ENCODE data around the gene ACSM6. TPM values are rescaled to one million over a fixed set of nuclear protein-coding genes. Genes with fewer than 3 reads are reported as not detected.
A peak's percentile ranks its signal among the peaks of the same experiment; 100 is the strongest.

The ACSM6 gene
- total RNA-seq, 2 donors from 2014 or later, result 0.52 to 9.6 TPM

GRCh38 chr10:95178797-95179196 lies 15.2 kb upstream of the ACSM6 start:
- Histone ChIP-seq H3K4me1 (peaks cover 36% of the 10 kb centered on the region), H3K9me3 (no peaks in the 10 kb centered on the region), H3K27me3 (no peaks in the 10 kb centered on the region), H3K36me3 (replicated peaks in 1 of 2; ENCODE audit: insufficient read depth in 1 of 2, low read depth in 2 of 2) (no peaks in the 10 kb centered on the region), H3K4me3 (no peak overlapping the region), H3K27ac (peak overlapping the region in 3 of 4 donors; percentile 22 to 99 (median 62))
- ATAC-seq (no peak), DNase-seq (no peak)
- TF ChIP-seq CTCF (IDR thresholded peaks at IDR 0.05), result no peak
- no peak for TF ChIP-seq POLR2A (IDR thresholded peaks at IDR 0.05)
- WGBS, 2 donors, result 15 to 20% methylated on average over 1 of the region's 1 CpG
- intact Hi-C loops (cut with DNase I), result no loop called here

- 4 to 10% methylated on average over 2 of the region's 2 CpGs for WGBS, 2 donors
- Histone ChIP-seq H3K4me1 (peaks cover 36% of the 10 kb centered on the region), H3K9me3 (no peaks in the 10 kb centered on the region), H3K27me3 (no peaks in the 10 kb centered on the region), H3K36me3 (replicated peaks in 1 of 2; ENCODE audit: insufficient read depth in 1 of 2, low read depth in 2 of 2) (no peaks in the 10 kb centered on the region), H3K4me3 (no peak overlapping the region), H3K27ac (peak overlapping the region in 3 of 4 donors; percentile 11 to 99 (median 73))
- intact Hi-C loops (cut with DNase I), result loop anchor here (10.0 kb wide), 1 partner anchor 63 kb away; no protein-coding TSS in a partner anchor
- ATAC-seq (peak; percentile 38), DNase-seq (no peak)
- no peak for TF ChIP-seq POLR2A (IDR thresholded peaks at IDR 0.05)
- TF ChIP-seq CTCF (IDR thresholded peaks at IDR 0.05), result no peak
Measured at GRCh38 chr10:95181726-95182125, 12.3 kb upstream of the ACSM6 start.

- ATAC-seq (peak; percentile 95), DNase-seq (peak; percentile 91 to 96 (median 91))
- peak overlapping the region; percentile 76 to 99 (median 96) for H3K27ac ChIP-seq
- H3K36me3 ChIP-seq (replicated peaks in 1 of 2; ENCODE audit: insufficient read depth in 1 of 2, low read depth in 2 of 2), result no peaks in the 10 kb centered on the region
- peak overlapping the region; percentile 9 to 30 for H3K4me3 ChIP-seq
- no peaks in the 10 kb centered on the region for H3K27me3 ChIP-seq
- peaks cover 24% of the 10 kb centered on the region for H3K4me1 ChIP-seq
- 2 to 7% methylated on average over 34 to 59 of the region's 85 CpGs for WGBS, 2 donors
- no peaks in the 10 kb centered on the region for H3K9me3 ChIP-seq
- intact Hi-C loops (cut with DNase I), result loop anchor here (10.0 kb wide), 1 partner anchor 61 kb away; no protein-coding TSS in a partner anchor
- TF ChIP-seq CTCF (IDR thresholded peaks at IDR 0.05) (peak; percentile 89 to 99 (median 98)), POLR2A (IDR thresholded peaks at IDR 0.05) (peak; percentile 80 to 96 (median 90))
Measured at GRCh38 chr10:95183271-95184230, 10.5 kb upstream of the ACSM6 start.

- Histone ChIP-seq H3K4me1 (peaks cover 17% of the 10 kb centered on the region), H3K27ac (no peak overlapping the region), H3K9me3 (no peaks in the 10 kb centered on the region), H3K4me3 (no peak overlapping the region), H3K27me3 (no peaks in the 10 kb centered on the region), H3K36me3 (replicated peaks in 1 of 2; ENCODE audit: insufficient read depth in 1 of 2, low read depth in 2 of 2) (no peaks in the 10 kb centered on the region)
- ATAC-seq, result no peak
- no peak for DNase-seq
- TF ChIP-seq POLR2A (IDR thresholded peaks at IDR 0.05), result no peak
- TF ChIP-seq CTCF (IDR thresholded peaks at IDR 0.05), result no peak
- intact Hi-C loops (cut with DNase I), result loop anchor here (10.0 kb wide), 1 partner anchor 57 kb away; no protein-coding TSS in a partner anchor
- WGBS, 2 donors, result 84 to 85% methylated on average over 3 of the region's 3 CpGs
Measured at GRCh38 chr10:95187617-95188016, 6.4 kb upstream of the ACSM6 start.

Data from body of pancreas (tissue), 4 donors.